ENCODE results near the gene MTTP. TPM values are rescaled to one million over a fixed set of nuclear protein-coding genes. Genes with fewer than 3 reads are reported as not detected.

The MTTP gene
- total RNA-seq, 1 donor from 2014 or later, result not detected

GRCh38 chr4:99622341-99622740, 47.7 kb downstream of the MTTP start:
- no peaks in the 10 kb centered on the region for H3K9me3 Mint-ChIP-seq (ENCODE audit: low read depth)
- no peak for DNase-seq (ENCODE audit: low spot score)
- H3K27ac Mint-ChIP-seq (ENCODE audit: unreplicated experiment), result no peak overlapping the region
- H3K4me1 Mint-ChIP-seq (ENCODE audit: low read depth), result no peaks in the 10 kb centered on the region
- H3K4me3 Mint-ChIP-seq (ENCODE audit: unreplicated experiment), result no peak overlapping the region
- H3K27me3 Mint-ChIP-seq (ENCODE audit: low read depth), result peaks cover 12% of the 10 kb centered on the region
- TF ChIP-seq CTCF (IDR thresholded peaks at IDR 0.05), result no peak
- H3K36me3 Mint-ChIP-seq (ENCODE audit: low read depth), result no peaks in the 10 kb centered on the region

DNA sequence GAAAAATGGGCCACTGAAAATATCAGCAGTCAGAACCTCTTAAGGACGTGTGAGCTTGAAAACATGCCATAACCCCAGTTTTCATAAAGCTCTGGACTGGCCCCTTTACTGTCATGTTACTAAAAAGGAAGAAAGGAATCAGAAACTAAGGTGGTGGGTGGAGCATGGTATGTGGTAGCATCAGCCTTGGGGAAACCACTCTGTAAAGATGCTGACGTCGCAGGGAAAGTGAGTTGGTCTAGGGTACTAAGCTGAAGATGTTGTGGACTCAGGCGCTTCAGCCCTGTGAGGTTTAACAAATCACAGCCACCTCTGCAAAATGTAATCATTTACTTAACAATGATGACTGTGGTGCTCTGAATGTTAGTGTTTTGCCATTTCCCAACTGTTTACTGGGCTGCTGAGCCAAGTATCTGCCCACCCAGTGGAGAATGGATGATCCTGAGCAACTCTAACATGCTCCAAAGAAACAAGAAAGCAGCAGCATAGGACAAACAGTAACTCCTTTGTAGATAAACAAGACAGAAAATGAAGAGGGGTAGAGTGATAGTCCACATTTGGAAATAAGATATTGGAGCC, 49.6 kb downstream of the MTTP start:
- Mint-ChIP-seq H3K4me3 (ENCODE audit: unreplicated experiment) (no peak overlapping the region), H3K27me3 (ENCODE audit: low read depth) (peaks cover 10% of the 10 kb centered on the region), H3K9me3 (ENCODE audit: low read depth) (no peaks in the 10 kb centered on the region), H3K27ac (ENCODE audit: unreplicated experiment) (no peak overlapping the region), H3K4me1 (ENCODE audit: low read depth) (no peaks in the 10 kb centered on the region), H3K36me3 (ENCODE audit: low read depth) (no peaks in the 10 kb centered on the region)
- DNase-seq (ENCODE audit: low spot score), result no peak
- TF ChIP-seq CTCF (IDR thresholded peaks at IDR 0.05), result no peak

DNA sequence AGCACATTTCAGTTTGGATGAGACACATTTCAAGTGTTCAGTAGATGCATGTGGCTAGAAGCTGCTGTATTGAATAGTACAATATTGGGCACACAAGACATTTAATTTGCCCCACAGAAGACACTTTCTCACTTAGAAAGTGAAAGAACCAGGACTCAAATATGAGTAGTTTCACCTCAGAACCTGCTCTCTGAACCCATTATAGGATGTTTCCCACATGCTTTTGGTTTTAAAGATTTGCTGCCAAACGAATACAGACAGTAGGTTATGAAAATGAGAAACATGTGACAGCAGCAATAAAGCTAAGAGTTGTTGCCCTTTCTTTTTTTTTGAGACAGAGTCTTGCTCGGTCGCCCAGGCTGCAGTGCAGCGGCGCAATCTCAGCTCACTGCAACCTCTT, 50.7 kb downstream of the MTTP start:
- Mint-ChIP-seq H3K27ac (ENCODE audit: unreplicated experiment) (no peak overlapping the region), H3K9me3 (ENCODE audit: low read depth) (no peaks in the 10 kb centered on the region), H3K27me3 (ENCODE audit: low read depth) (peaks cover 12% of the 10 kb centered on the region), H3K4me1 (ENCODE audit: low read depth) (no peaks in the 10 kb centered on the region), H3K4me3 (ENCODE audit: unreplicated experiment) (no peak overlapping the region), H3K36me3 (ENCODE audit: low read depth) (no peaks in the 10 kb centered on the region)
- no peak for TF ChIP-seq CTCF (IDR thresholded peaks at IDR 0.05)
- DNase-seq (ENCODE audit: low spot score), result no peak

DNA sequence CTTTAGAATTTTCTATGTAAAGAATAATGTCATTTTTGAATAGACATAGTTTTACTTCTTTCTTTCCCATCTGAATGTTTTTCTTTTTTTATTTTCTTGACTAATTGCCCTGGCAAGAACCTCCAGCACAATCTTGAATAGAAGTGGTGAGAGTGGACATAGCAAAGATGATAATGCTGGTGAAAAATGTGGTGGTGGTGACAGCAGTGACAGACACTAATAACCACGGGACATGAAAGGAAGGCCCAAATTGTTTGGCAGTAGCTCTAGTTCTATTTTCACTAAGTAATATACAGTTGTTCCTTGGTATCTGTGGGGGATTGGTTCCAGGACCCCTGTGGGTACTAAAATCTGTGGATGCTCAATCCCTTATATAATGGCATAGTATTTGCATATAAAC, 53.4 kb downstream of the MTTP start:
- Mint-ChIP-seq H3K36me3 (ENCODE audit: low read depth) (no peaks in the 10 kb centered on the region), H3K27ac (ENCODE audit: unreplicated experiment) (no peak overlapping the region), H3K4me3 (ENCODE audit: unreplicated experiment) (no peak overlapping the region), H3K27me3 (ENCODE audit: low read depth) (peaks cover 15% of the 10 kb centered on the region), H3K4me1 (ENCODE audit: low read depth) (no peaks in the 10 kb centered on the region), H3K9me3 (ENCODE audit: low read depth) (no peaks in the 10 kb centered on the region)
- no peak for TF ChIP-seq CTCF (IDR thresholded peaks at IDR 0.05)
- DNase-seq (ENCODE audit: low spot score), result no peak

DNA sequence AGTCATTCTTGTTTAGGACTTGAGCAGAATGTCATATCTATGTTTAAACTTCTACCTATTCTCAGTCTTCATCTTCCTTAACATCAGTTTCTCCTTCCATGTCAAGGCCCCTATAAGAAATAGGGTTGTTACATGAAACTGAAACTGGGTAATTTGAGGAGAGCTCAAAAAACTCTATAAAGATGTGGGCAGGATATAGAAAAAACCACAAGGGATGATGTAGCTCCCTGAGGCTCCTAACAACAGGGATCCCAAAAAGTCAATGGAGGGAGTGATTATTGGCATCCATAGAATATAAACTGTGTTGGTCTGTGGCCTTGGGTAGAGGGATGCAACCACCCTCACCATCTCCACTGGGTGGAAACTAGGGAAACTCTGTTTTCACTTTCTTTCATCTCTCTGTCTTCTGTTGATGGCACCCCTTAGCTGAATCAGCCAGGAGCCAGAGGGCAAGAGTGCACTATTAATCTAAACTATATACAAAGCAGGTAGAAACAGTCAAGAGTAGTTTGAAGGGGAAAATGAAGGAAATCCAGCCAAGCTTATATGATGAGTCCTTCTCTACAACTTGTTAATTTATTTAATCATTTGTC, 55.4 kb downstream of the MTTP start:
- Mint-ChIP-seq H3K27ac (ENCODE audit: unreplicated experiment) (no peak overlapping the region), H3K9me3 (ENCODE audit: low read depth) (no peaks in the 10 kb centered on the region), H3K27me3 (ENCODE audit: low read depth) (peaks cover 19% of the 10 kb centered on the region), H3K36me3 (ENCODE audit: low read depth) (no peaks in the 10 kb centered on the region), H3K4me1 (ENCODE audit: low read depth) (no peaks in the 10 kb centered on the region), H3K4me3 (ENCODE audit: unreplicated experiment) (no peak overlapping the region)
- no peak for DNase-seq (ENCODE audit: low spot score)
- no peak for TF ChIP-seq CTCF (IDR thresholded peaks at IDR 0.05)
